ENCODE measurements around the gene ZNF134.

Gene ZNF134

GRCh38 chr19:57641715-57642234 lies 27.7 kb downstream of the ZNF134 start:
- DNase-seq = no peak

DNA sequence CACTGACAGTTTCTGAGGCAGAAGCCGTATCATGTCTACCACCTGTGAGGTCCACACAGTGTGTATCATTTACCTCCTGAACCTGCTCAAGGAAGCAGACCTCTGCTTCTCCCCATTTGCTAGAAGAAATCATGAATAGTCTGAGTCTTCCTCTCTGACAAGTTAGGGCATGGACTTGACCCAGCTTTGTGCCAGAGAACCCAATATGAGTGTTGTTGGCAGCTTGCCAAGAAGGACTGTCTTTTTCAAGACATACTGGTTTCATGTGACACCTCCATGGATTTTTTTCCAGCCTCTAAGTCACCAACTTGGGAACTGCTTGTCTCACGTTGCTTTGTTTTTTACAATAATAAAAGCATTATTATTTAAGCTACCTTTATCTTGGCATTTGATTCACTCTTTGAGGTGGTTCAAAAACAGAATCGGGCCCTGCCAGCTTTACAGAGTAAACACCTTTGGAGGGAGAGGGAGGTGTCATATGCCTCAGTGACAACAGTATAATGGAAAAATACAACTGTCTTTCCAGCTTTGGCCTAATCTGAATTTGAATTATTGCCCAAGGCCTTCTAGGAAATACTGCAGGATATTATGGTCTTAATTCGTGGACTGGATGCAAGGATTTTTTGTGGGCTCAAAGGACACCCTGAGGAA lies 28.5 kb downstream of the ZNF134 start:
- no peak for DNase-seq

- DNase-seq = no peak
Measured at GRCh38 chr19:57643734-57644133, 29.7 kb downstream of the ZNF134 start.

- DNase-seq = peak; percentile 42
Measured at GRCh38 chr19:57648331-57649003, 34.4 kb downstream of the ZNF134 start.

DNA sequence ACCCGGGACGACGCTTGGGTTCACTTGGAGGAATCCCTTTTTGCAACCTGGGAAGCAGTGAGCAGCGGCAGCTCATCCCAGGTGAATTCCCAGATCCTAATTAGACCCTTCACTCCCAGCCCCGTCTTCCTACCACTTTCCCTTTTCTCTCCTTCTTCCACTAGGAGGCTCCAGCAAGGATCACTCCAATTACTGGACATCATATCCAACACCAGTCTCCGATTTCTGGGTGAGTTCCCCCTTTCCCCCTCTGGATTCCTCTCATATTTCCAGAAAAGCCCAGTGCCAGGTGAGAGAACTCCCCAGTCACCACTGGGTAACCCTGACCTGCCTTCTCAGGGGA lies 37.6 kb downstream of the ZNF134 start:
- DNase-seq = no peak

GRCh38 chr19:57653689-57654088 lies 39.6 kb downstream of the ZNF134 start:
- no peak for DNase-seq

GRCh38 chr19:57655443-57655842 lies 41.4 kb downstream of the ZNF134 start:
- no peak for DNase-seq

DNA sequence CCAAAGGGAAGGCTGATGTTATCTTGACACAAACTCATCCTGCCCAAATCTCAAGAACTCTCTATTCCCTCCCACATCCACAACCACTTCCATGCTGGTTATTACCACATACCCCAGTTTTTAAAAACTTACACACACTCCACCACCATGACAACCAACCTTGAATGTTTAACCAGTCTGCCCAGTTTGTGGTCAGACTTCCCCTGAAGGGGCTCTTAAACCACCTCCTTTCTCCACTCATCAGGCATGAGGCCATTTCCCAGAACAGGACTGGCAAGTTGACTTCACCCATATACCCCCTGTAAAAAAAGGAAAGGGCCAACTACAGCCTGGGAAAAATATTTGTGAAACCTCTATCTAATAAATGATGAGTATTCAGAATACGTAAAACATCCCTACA lies 42.3 kb downstream of the ZNF134 start:
- DNase-seq = no peak

- DNase-seq = peak; percentile 14
Measured at GRCh38 chr19:57664269-57665127, 50.5 kb downstream of the ZNF134 start.

DNA sequence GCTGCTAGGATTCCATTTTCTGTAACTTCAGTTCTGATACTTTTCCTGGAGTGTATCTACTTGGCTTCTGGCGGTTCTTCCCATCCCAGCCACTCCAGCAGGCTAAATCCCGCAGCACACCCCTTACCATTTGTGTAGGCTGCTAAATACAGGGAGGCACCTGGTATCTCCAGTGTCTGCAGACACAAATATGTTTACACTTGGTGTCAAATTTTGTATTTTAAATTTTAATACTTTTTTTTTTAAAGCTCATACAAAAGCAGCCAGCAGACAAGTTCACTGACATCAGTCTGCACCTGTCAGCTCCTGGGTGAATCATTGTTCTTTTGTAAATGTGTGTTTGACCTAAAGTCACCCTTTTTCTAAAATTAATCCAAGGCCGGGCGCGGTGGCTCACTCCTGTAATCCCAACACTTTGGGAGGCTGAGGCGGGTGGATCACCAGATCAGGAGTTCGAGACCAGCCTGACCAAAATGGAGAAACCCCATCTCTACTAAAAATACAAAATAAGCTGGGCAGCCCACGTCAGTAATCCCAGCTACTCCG lies 51.3 kb downstream of the ZNF134 start:
- no peak for DNase-seq

- no peak for DNase-seq
Measured at GRCh38 chr19:57667228-57667627, 53.2 kb downstream of the ZNF134 start.

- no peak for DNase-seq
Measured at GRCh38 chr19:57668635-57669034, 54.6 kb downstream of the ZNF134 start, which contains the start of gene ZSCAN4. ZSCAN4 (plus strand) TSS chr19:57668935; CDS start chr19:57676146, 7,211 bp downstream.

DNA sequence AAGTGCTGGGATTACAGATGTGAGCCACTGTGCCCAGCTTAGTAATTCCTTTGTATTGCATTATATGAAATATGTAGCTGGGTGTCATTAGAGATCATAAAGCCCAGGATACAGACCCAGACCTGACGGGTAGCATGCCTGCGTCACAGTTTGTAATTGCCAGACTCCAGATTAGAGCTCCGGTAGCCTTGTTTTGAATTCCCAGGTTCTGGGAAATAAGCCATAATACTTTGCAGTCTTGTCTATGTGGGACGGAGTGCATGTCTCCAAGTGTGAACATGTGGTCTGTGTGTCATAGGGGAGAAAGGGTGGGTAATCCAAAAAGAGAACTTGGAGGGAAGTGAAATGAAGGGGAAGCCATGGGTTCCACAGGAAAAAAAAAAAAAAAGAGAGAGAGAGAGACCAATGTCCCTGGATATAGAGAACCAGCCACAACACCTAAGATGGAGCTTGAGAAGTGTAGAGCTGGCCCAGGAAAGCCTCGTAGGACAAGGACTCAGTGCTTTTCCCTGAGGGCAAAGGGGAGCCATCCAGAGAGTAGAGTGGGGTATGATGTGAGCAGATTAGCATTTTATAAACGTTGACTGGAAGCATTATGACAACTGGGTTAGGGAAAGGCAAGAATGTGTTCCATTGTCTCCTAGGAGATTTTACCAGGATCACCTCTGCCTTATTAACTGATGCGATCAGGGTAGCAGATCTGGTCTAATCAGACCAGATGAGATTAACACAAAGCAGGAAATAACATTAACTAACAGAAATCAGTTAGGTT lies 57.3 kb downstream of the ZNF134 start:
- no peak for DNase-seq

DNA sequence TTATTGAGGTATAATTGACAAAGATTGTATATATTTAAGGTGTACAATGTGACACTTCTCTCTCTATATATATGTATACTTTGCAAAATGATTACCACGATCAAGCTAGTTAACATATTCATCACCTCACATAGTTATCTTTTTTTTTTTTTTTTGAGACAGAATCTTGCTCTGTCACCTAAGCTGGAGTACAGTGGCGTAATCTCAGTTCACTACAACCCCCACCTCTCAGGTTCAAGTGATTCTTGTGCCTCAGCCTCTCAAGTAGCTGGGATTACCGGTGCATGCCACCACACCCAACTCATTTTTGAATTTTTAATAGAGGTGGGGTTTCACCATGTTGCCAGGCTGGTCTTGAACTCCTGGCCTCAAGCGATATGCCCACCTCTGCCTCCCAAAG lies 58.4 kb downstream of the ZNF134 start:
- DNase-seq = no peak
